Stimulated activated CD4-positive, alpha-beta T cell treated with anti-CD3 and anti-CD28 coated beads, TNF-alpha, amount 100 ng/mL, for 48 hours (primary cell): ENCODE data around the gene EIF4H.
A peak's percentile ranks its signal among the peaks of the same experiment; 100 is the strongest.
"Not testable (repeated sequence)": the region's sequence is repeated elsewhere in the genome, so short reads cannot be mapped to it uniquely, and the experiment has no call there.

Source experiments
- DNase-seq, 3 donors: peaks; one replicate each; pipeline ENCODE4 v3.0.0-alpha.2; 2020; ENCODE audit warnings: low read depth in 3 of 3

Gene EIF4H

GRCh38 chr7:74174606-74175082 is 488 bp downstream of the EIF4H start:
- DNase-seq = peak in 2 of 3 donors; percentile 8 to 27

- DNase-seq = no peak
These were observed 1.2 kb downstream of the EIF4H start for GRCh38 chr7:74175340-74175739.

- no peak for DNase-seq
These were observed 2.4 kb downstream of the EIF4H start for GRCh38 chr7:74176555-74176954.

- no peak for DNase-seq
These were observed 4.5 kb downstream of the EIF4H start for GRCh38 chr7:74178632-74179031.

GRCh38 chr7:74179935-74180604 is 5.9 kb downstream of the EIF4H start:
- DNase-seq = no peak

GRCh38 chr7:74180866-74181265 is 6.7 kb downstream of the EIF4H start:
- no peak for DNase-seq

GRCh38 chr7:74181821-74182220 is 7.7 kb downstream of the EIF4H start:
- no peak for DNase-seq

- DNase-seq = no peak
These were observed 8.4 kb downstream of the EIF4H start for GRCh38 chr7:74182453-74183090.

GRCh38 chr7:74183142-74183541 is 9.0 kb downstream of the EIF4H start:
- DNase-seq = no peak

GRCh38 chr7:74183653-74184450 is 9.7 kb downstream of the EIF4H start:
- DNase-seq = no peak

- no peak for DNase-seq
These were observed 10.9 kb downstream of the EIF4H start for GRCh38 chr7:74185016-74185415.

- DNase-seq = no peak
These were observed 11.5 kb downstream of the EIF4H start for GRCh38 chr7:74185636-74186035.

GRCh38 chr7:74187915-74188675 is 13.9 kb downstream of the EIF4H start:
- DNase-seq = no peak

GRCh38 chr7:74190259-74190658 is 16.1 kb downstream of the EIF4H start:
- DNase-seq = no peak

- DNase-seq = no peak
These were observed 17.1 kb downstream of the EIF4H start for GRCh38 chr7:74191231-74191630.

- DNase-seq = no peak
These were observed 18.9 kb downstream of the EIF4H start for GRCh38 chr7:74193054-74193453.

GRCh38 chr7:74193913-74194312 is 19.8 kb downstream of the EIF4H start:
- DNase-seq = no peak

- DNase-seq = no peak
These were observed 20.5 kb downstream of the EIF4H start for GRCh38 chr7:74194686-74195085.

- not testable (repeated sequence) for DNase-seq
These were observed 21.1 kb downstream of the EIF4H start for GRCh38 chr7:74195139-74195860.

- not testable (repeated sequence) for DNase-seq
These were observed 22.0 kb downstream of the EIF4H start for GRCh38 chr7:74195968-74196654.
